Neural progenitor cell (in vitro differentiated cells): ENCODE measurements around the gene NEGR1. TPM values are rescaled to one million over a fixed set of nuclear protein-coding genes. Genes with fewer than 3 reads are reported as not detected.

Source experiments
- DNase-seq: peaks from one replicate; pipeline ENCODE4 v3.0.0-alpha.2; 2016; ENCODE audit warnings: low spot score
- H2AFZ ChIP-seq: fragments of 200-600 bp; sonication (generic); replicated peaks from 2 replicates; pipeline ENCODE4 v1.6.1; 2016; ENCODE audit warnings: antibody characterized with exemption
- H3F3A ChIP-seq: fragments of 200-600 bp; sonication (generic); 2 replicates; pipeline ENCODE4 v1.6.1; 2016; ENCODE audit warnings: antibody characterized with exemption, low read depth
- H3K27ac ChIP-seq: fragments of 200-600 bp; sonication (generic); 2 replicates; pipeline ENCODE4 v1.5.1; 2016; ENCODE audit warnings: mild to moderate bottlenecking
- H3K27me3 ChIP-seq: fragments of 200-600 bp; sonication (generic); 2 replicates; pipeline ENCODE4 v1.6.1; 2016; ENCODE audit warnings: mild to moderate bottlenecking, moderate library complexity
- H3K36me3 ChIP-seq: fragments of 200-600 bp; sonication (generic); 2 replicates; pipeline ENCODE4 v1.5.1; 2016
- H3K4me1 ChIP-seq: fragments of 200-600 bp; sonication (generic); 2 replicates; pipeline ENCODE4 v1.6.1; 2016; ENCODE audit warnings: mixed run types
- H3K4me2 ChIP-seq: fragments of 200-600 bp; sonication (generic); 2 replicates; pipeline ENCODE4 v1.6.1; 2016
- H3K4me3 ChIP-seq: fragments of 200-600 bp; sonication (generic); 2 replicates; pipeline ENCODE4 v1.5.1; 2016
- H3K79me2 ChIP-seq: fragments of 200-600 bp; sonication (generic); 2 replicates; pipeline ENCODE4 v1.6.1; 2016; ENCODE audit warnings: low read depth
- H3K9ac ChIP-seq: fragments of 200-600 bp; sonication (generic); 2 replicates; pipeline ENCODE4 v1.6.1; 2016
- H3K9me3 ChIP-seq: fragments of 200-600 bp; sonication (generic); 2 replicates; pipeline ENCODE4 v1.5.1; 2016; ENCODE audit warnings: low read depth
- H4K20me1 ChIP-seq: fragments of 200-600 bp; sonication (generic); 2 replicates; pipeline ENCODE4 v1.6.1; 2016; ENCODE audit warnings: low read depth
- H3K27ac Mint-ChIP-seq: 3 replicates; pipeline ENCODE4 v1.8.0; 2021; ENCODE audit warnings: mixed read lengths
- H3K27me3 Mint-ChIP-seq: 2 replicates; pipeline ENCODE4 v1.8.0; 2022; ENCODE audit warnings: low read depth, mild to moderate bottlenecking, inconsistent platforms, moderate library complexity, mixed read lengths; ENCODE audit not compliant: insufficient read depth
- H3K36me3 Mint-ChIP-seq: 3 replicates; pipeline ENCODE4 v1.8.0; 2021; ENCODE audit warnings: mixed read lengths
- H3K4me1 Mint-ChIP-seq: 3 replicates; pipeline ENCODE4 v1.8.0; 2021; ENCODE audit warnings: mixed read lengths
- H3K4me3 Mint-ChIP-seq: 3 replicates; pipeline ENCODE4 v1.8.0; 2021; ENCODE audit warnings: mild to moderate bottlenecking, moderate library complexity, mixed read lengths
- H3K9me3 Mint-ChIP-seq: 3 replicates; pipeline ENCODE4 v1.8.0; 2020; ENCODE audit warnings: mixed read lengths
- CTCF ChIP-seq: fragments of 200-600 bp; sonication (generic); IDR thresholded peaks from 2 replicates; pipeline ENCODE4 v1.5.1; 2017; ENCODE audit warnings: antibody characterized with exemption, mild to moderate bottlenecking
- EZH2 ChIP-seq: fragments of 200-600 bp; sonication (generic); IDR thresholded peaks from 2 replicates; pipeline ENCODE4 v1.6.1; 2017; ENCODE audit warnings: antibody characterized with exemption, mild to moderate bottlenecking, moderate library complexity
- EZH2phosphoT487 ChIP-seq: fragments of 200-600 bp; sonication (generic); IDR thresholded peaks from 2 replicates; pipeline ENCODE4 v1.6.1; 2017; ENCODE audit warnings: antibody characterized with exemption
- total RNA-seq: library from RNA; depleted of rRNA; stranded (reverse); fragments of >200 nt; gene quantifications from 2 replicates; pipeline ENCODE4 v1.2.3, GENCODE V29; 2015; ENCODE audit warnings: low replicate concordance

The NEGR1 gene
- total RNA-seq, 1 donor from 2014 or later, result 0.62 TPM

- Mint-ChIP-seq H3K4me3 (no peak overlapping the region), H3K27ac (no peak overlapping the region), H3K4me1 (peaks cover 4% of the 10 kb centered on the region), H3K36me3 (no peaks in the 10 kb centered on the region), H3K9me3 (no peaks in the 10 kb centered on the region), H3K27me3 (no peaks in the 10 kb centered on the region)
- H3K79me2 ChIP-seq, result no peaks in the 10 kb centered on the region
- H3K27ac ChIP-seq, result no peak overlapping the region
- H3K4me3 ChIP-seq, result no peak overlapping the region
- H3K9me3 ChIP-seq, result no peaks in the 10 kb centered on the region
- H3K36me3 ChIP-seq, result no peaks in the 10 kb centered on the region
- H3K4me1 ChIP-seq, result no peaks in the 10 kb centered on the region
- no peak for TF ChIP-seq CTCF
- TF ChIP-seq EZH2phosphoT487, result no peak
- TF ChIP-seq EZH2, result no peak
- H3K27me3 ChIP-seq, result no peaks in the 10 kb centered on the region
- no peaks in the 10 kb centered on the region for H3F3A ChIP-seq
- H3K4me2 ChIP-seq, result no peak overlapping the region
- no peak for DNase-seq
- no peaks in the 10 kb centered on the region for H4K20me1 ChIP-seq
- no peak overlapping the region for H2AFZ ChIP-seq
- H3K9ac ChIP-seq, result no peak overlapping the region
These were observed 272.9 kb downstream of the NEGR1 start for GRCh38 chr1:72009173-72010093.

DNA sequence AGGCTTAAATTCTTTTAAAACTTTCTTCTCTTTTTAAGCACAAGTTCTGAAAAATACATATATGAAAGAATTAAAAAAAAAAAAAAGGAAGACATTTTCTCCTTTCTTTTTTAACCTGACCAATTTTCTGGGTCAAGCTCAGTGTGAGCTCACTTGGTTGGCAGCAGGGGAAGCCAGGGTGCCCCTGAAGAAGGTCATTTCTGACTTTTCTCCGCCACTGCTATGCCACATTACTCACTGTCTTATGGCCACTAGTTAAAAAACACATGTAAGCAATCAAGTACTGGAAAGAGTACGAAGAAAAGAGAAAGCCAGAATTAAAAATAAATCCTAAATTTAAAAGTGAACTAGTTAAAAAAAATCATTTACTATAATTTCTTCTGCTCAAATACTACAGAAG, 275.0 kb downstream of the NEGR1 start:
- no peak overlapping the region for H3K4me3 ChIP-seq
- DNase-seq, result no peak
- Mint-ChIP-seq H3K27me3 (no peaks in the 10 kb centered on the region), H3K36me3 (no peaks in the 10 kb centered on the region), H3K27ac (no peak overlapping the region), H3K9me3 (no peaks in the 10 kb centered on the region), H3K4me1 (peaks cover 4% of the 10 kb centered on the region), H3K4me3 (no peak overlapping the region)
- H3F3A ChIP-seq, result no peaks in the 10 kb centered on the region
- no peaks in the 10 kb centered on the region for H4K20me1 ChIP-seq
- TF ChIP-seq EZH2phosphoT487, result no peak
- TF ChIP-seq EZH2, result no peak
- no peak for TF ChIP-seq CTCF
- H3K4me2 ChIP-seq, result no peak overlapping the region
- H3K27me3 ChIP-seq, result no peaks in the 10 kb centered on the region
- H3K27ac ChIP-seq, result no peak overlapping the region
- no peaks in the 10 kb centered on the region for H3K9me3 ChIP-seq
- H3K79me2 ChIP-seq, result no peaks in the 10 kb centered on the region
- H3K36me3 ChIP-seq, result no peaks in the 10 kb centered on the region
- no peak overlapping the region for H2AFZ ChIP-seq
- peaks cover 4% of the 10 kb centered on the region for H3K4me1 ChIP-seq
- H3K9ac ChIP-seq, result no peak overlapping the region

DNA sequence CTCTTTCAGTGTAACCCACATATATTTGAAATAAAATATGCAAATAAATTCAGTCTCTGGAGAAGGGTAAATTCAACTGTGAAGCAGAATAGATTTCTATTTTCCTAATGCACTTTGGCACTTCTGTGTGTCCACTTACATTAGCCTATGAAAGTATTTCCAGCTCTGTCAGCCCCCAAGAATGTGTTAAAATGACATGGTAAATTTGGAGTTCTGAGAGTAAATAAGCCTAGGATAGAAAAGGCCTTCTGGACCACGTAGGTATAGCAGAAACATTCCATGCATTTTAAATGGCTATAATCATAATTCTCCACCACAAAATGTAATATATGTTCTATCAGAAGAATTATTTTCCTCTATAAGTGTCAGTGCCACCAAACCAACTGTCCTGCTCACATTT, 276.2 kb downstream of the NEGR1 start:
- Histone ChIP-seq H3K36me3 (no peaks in the 10 kb centered on the region), H3K4me3 (no peak overlapping the region), H2AFZ (no peak overlapping the region), H3K4me2 (no peak overlapping the region), H3F3A (no peaks in the 10 kb centered on the region), H3K9me3 (no peaks in the 10 kb centered on the region), H3K9ac (no peak overlapping the region), H3K27ac (no peak overlapping the region), H3K4me1 (peaks cover 4% of the 10 kb centered on the region), H4K20me1 (no peaks in the 10 kb centered on the region), H3K27me3 (no peaks in the 10 kb centered on the region), H3K79me2 (no peaks in the 10 kb centered on the region)
- no peak for DNase-seq
- Mint-ChIP-seq H3K4me1 (peaks cover 1% of the 10 kb centered on the region), H3K27ac (no peak overlapping the region), H3K4me3 (no peak overlapping the region), H3K36me3 (no peaks in the 10 kb centered on the region), H3K9me3 (no peaks in the 10 kb centered on the region), H3K27me3 (no peaks in the 10 kb centered on the region)
- TF ChIP-seq CTCF (no peak), EZH2 (no peak), EZH2phosphoT487 (no peak)
